Esophagus muscularis mucosa (tissue), 4 donors: ENCODE data around the gene LPCAT3. TPM values are rescaled to one million over a fixed set of nuclear protein-coding genes. Genes with fewer than 3 reads are reported as not detected.

Experiments
- DNase-seq: peaks from one replicate; pipeline ENCODE4 v3.0.0-alpha.2; 2017; ENCODE audit errors: extremely low spot score
- H3K27ac ChIP-seq, 4 donors: fragments of 200-600 bp; sonication (generic); replicated peaks in 1 of 4; 1 replicate in 3 of 4; 2 replicates in 1 of 4; pipeline ENCODE4 v1.5.1; 2016 to 2019; ENCODE audit warnings: mild to moderate bottlenecking in 1 of 4
- H3K27me3 ChIP-seq, 4 donors: fragments of 200-600 bp; sonication (generic); one replicate each; pipeline versions ENCODE4 v1.5.1 to v1.6.0; 2016 to 2019
- H3K36me3 ChIP-seq, 4 donors: fragments of 200-600 bp; sonication (generic); one replicate each; pipeline ENCODE4 v1.5.1; 2016 to 2019
- H3K4me1 ChIP-seq, 4 donors: fragments of 200-600 bp; sonication (generic); one replicate each; pipeline ENCODE4 v1.5.1; 2016 to 2019
- H3K4me3 ChIP-seq, 4 donors: fragments of 200-600 bp; sonication (generic); 1 replicate in 2 of 4; 2 replicates in 2 of 4; pipeline ENCODE4 v1.5.1; 2016 to 2019; ENCODE audit warnings: mild to moderate bottlenecking in 4 of 4, moderate library complexity in 1 of 4
- H3K9me3 ChIP-seq, 4 donors: fragments of 200-600 bp; sonication (generic); 1 replicate in 3 of 4; 2 replicates in 1 of 4; pipeline ENCODE4 v1.5.1; 2016 to 2019
- EP300 ChIP-seq: sonication (generic); formaldehyde crosslinking; IDR thresholded peaks from one replicate; pipeline ENCODE4 v1.6.1; 2017; ENCODE audit warnings: antibody characterized with exemption
- POLR2A ChIP-seq: fragments of 450-650 bp; IDR thresholded peaks from one replicate; pipeline ENCODE4 v1.6.1; 2017; ENCODE audit warnings: antibody characterized with exemption, moderate library complexity, mild to moderate bottlenecking, low read depth
- POLR2AphosphoS5 ChIP-seq, 2 donors: sonication (generic); formaldehyde crosslinking; IDR thresholded peaks; one replicate each; pipeline ENCODE4 v1.6.1; 2017; ENCODE audit warnings: antibody characterized with exemption in 2 of 2
- WGBS: methylation state at CpG from one replicate; pipeline ENCODE4 v1.1.5; 2018; 5-methylcytosine and 5-hydroxymethylcytosine counted together
- intact Hi-C: fragments of 100-400 bp; cut with DNase I; formaldehyde crosslinking; loops from one replicate; pipeline ENCODE4 v1.15.1; 2023
- total RNA-seq, 4 donors: library from RNA; depleted of rRNA; stranded (reverse); fragments of >200 nt; gene quantifications; one replicate each; pipeline versions ENCODE4 v1.1.0 to v1.2.1, GENCODE V29; 2016
- TF ChIP-seq, protein P1 (sequence below), 3 experiments: fragments of 200-600 bp in 2 of 3; fragments of 450-650 bp in 1 of 3; sonication (generic) in 2 of 3; IDR thresholded peaks; one replicate each; pipeline ENCODE4 v1.5.1; 2017 to 2019; ENCODE audit warnings: antibody characterized with exemption in 3 of 3, mild to moderate bottlenecking in 2 of 3, moderate library complexity in 1 of 3

Gene LPCAT3
- total RNA-seq, 4 donors from 2014 or later, result 21.6 to 33.3 (median 26.2) TPM

DNA sequence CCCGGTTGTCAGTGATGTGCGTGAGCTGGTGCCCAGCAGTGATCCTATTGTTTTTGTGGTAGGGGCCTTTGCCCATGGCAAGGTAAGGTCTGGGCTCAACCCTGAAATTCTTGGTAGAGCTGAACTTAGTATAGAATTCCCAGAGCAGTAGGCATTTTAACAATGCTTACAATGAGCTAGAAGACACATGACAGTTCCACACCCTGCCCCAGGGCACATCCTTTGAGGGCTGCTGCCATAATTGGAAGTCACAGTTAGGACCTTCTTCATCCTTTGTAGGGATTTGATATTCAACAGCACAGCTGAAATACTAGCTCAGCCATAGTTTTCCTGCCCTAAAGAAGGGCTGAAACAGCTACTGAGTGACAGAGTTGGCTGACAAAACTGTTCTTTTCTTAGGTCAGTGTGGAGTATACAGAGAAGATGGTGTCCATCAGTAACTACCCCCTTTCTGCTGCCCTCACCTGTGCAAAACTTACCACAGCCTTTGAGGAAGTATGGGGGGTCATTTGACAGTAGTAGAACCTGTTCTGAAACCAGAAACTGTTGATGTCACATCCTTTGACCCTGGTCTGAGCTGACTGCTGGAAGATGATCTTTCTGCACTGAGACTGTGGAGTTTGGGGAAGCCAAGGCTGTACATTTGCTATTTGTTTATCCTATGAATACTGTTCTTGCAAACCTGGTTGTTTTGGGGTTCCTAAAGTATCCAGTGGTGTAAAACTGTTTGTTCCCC lies 42.8 kb downstream of the LPCAT3 start:
- no peak overlapping the region for H3K4me3 ChIP-seq
- no peaks in the 10 kb centered on the region for H3K9me3 ChIP-seq
- peaks cover 37 to 73% (median 68%) of the 10 kb centered on the region in 4 donors for H3K36me3 ChIP-seq
- DNase-seq, result no peak
- H3K27ac ChIP-seq, result no peak overlapping the region
- peaks cover 14 to 18% (median 15%) of the 10 kb centered on the region in 4 donors for H3K4me1 ChIP-seq
- 92% methylated on average over 2 of the region's 2 CpGs for WGBS
- no peaks in the 10 kb centered on the region for H3K27me3 ChIP-seq
- TF ChIP-seq, protein P1, sequence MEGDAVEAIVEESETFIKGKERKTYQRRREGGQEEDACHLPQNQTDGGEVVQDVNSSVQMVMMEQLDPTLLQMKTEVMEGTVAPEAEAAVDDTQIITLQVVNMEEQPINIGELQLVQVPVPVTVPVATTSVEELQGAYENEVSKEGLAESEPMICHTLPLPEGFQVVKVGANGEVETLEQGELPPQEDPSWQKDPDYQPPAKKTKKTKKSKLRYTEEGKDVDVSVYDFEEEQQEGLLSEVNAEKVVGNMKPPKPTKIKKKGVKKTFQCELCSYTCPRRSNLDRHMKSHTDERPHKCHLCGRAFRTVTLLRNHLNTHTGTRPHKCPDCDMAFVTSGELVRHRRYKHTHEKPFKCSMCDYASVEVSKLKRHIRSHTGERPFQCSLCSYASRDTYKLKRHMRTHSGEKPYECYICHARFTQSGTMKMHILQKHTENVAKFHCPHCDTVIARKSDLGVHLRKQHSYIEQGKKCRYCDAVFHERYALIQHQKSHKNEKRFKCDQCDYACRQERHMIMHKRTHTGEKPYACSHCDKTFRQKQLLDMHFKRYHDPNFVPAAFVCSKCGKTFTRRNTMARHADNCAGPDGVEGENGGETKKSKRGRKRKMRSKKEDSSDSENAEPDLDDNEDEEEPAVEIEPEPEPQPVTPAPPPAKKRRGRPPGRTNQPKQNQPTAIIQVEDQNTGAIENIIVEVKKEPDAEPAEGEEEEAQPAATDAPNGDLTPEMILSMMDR (IDR thresholded peaks at IDR 0.05), result no peak
- TF ChIP-seq EP300 (no peak), POLR2A (no peak), POLR2AphosphoS5 (IDR thresholded peaks at IDR 0.05) (no peak)
- intact Hi-C loops, result no loop called here

DNA sequence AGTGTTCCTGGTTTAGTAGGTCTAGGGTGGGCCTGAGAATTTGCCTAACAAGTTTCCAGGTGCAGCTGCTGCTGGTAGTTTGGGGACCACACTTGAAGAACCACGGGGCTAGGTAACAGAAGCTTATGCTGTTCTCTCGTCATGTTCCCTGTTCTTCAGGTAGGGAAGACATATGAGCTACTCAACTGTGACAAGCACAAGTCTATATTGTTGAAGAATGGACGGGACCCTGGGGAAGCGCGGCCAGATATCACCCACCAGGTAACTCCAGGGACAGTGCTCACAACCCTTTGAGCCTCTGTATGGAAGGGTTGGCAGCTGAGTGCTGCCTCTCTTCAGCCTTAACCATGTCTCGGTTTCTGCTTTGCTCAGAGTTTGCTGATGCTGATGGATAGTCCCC lies 44.1 kb downstream of the LPCAT3 start:
- Histone ChIP-seq H3K27ac (no peak overlapping the region), H3K27me3 (no peaks in the 10 kb centered on the region), H3K36me3 (peaks cover 37 to 60% (median 56%) of the 10 kb centered on the region in 4 donors), H3K9me3 (no peaks in the 10 kb centered on the region), H3K4me3 (no peak overlapping the region), H3K4me1 (peaks cover 21 to 26% (median 24%) of the 10 kb centered on the region in 4 donors)
- intact Hi-C loops, result loop anchor here (5.0 kb wide), 1 partner anchor 43 kb away; the partner anchor contains the start of gene LPCAT3
- DNase-seq, result no peak
- no peak for TF ChIP-seq EP300
- TF ChIP-seq, protein P1 (IDR thresholded peaks at IDR 0.05), result no peak
- no peak for TF ChIP-seq POLR2A
- TF ChIP-seq POLR2AphosphoS5 (IDR thresholded peaks at IDR 0.05), result no peak
- WGBS, result 85% methylated on average over 6 of the region's 6 CpGs

GRCh38 chr12:6970096-6970527 lies 48.2 kb downstream of the LPCAT3 start:
- Histone ChIP-seq H3K27ac (peak overlapping the region; percentile 87 to 93 (median 90)), H3K27me3 (no peaks in the 10 kb centered on the region), H3K4me1 (peaks cover 27 to 46% (median 40%) of the 10 kb centered on the region in 4 donors), H3K9me3 (no peaks in the 10 kb centered on the region), H3K4me3 (peak overlapping the region; percentile 69 to 90 (median 84)), H3K36me3 (peaks cover 45 to 57% (median 55%) of the 10 kb centered on the region in 4 donors)
- 0% methylated on average over 13 of the region's 31 CpGs for WGBS
- intact Hi-C loops, result loop anchor here (5.0 kb wide), 1 partner anchor 47 kb away; the partner anchor contains the start of gene LPCAT3
- no peak for DNase-seq
- TF ChIP-seq EP300 (no peak), POLR2A (no peak), POLR2AphosphoS5 (IDR thresholded peaks at IDR 0.05) (no peak)
- TF ChIP-seq, protein P1 (IDR thresholded peaks at IDR 0.05), result no peak

GRCh38 chr12:6968426-6968825 lies 49.9 kb downstream of the LPCAT3 start:
- TF ChIP-seq POLR2A (no peak), EP300 (no peak), POLR2AphosphoS5 (IDR thresholded peaks at IDR 0.05) (no peak)
- TF ChIP-seq, protein P1 (IDR thresholded peaks at IDR 0.05), result no peak
- DNase-seq, result no peak
- intact Hi-C loops, result loop anchor here (5.0 kb wide), 1 partner anchor 96 kb away; the partner anchor contains the start of gene SPSB2
- H3K9me3 ChIP-seq, result no peaks in the 10 kb centered on the region
- 88% methylated on average over 9 of the region's 9 CpGs for WGBS
- H3K36me3 ChIP-seq, result peaks cover 36 to 46% (median 42%) of the 10 kb centered on the region in 4 donors
- H3K4me1 ChIP-seq, result peaks cover 34 to 57% (median 49%) of the 10 kb centered on the region in 4 donors
- peak overlapping the region in 1 of 4 donors; percentile 82 for H3K4me3 ChIP-seq
- H3K27me3 ChIP-seq, result no peaks in the 10 kb centered on the region
- no peak overlapping the region for H3K27ac ChIP-seq
